ENCODE data around the gene RAB7B. TPM values are rescaled to one million over a fixed set of nuclear protein-coding genes. Genes with fewer than 3 reads are reported as not detected.

The RAB7B gene
- total and polyA plus RNA-seq, 2 experiments from 2014 or later, result 7.1 to 7.6 TPM

DNA sequence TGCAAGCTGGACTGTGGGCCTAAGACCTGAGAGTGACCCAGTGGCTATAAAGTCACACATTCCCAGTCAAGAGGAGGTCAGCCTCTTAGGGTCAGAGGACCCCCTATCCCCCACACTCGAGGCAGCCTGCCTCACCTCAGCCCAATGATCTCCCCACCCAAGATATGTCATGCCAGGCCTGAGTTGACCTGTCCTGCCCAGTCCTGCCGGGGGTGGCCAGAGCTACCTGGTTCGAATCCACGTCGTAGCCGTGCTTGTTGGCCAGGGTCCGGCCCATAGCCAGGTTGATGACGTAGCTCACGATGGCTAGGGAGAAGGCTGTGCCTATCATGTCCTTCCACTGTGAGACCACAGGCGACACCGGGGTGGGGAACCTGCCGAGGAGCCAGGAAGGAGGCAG is 75.5 kb downstream of the RAB7B start:
- Histone ChIP-seq H2AFZ (no peak overlapping the region), H3K4me2 (ENCODE audit: unreplicated experiment) (no peak overlapping the region), H3K4me1 (ENCODE audit: insufficient read depth) (peaks cover 7% of the 10 kb centered on the region), H3K27me3 (replicated peaks; ENCODE audit: insufficient read depth) (no peaks in the 10 kb centered on the region), H3F3A (ENCODE audit: insufficient read depth) (peaks cover 20% of the 10 kb centered on the region), H3K27ac (no peak overlapping the region), H3K9ac (no peak overlapping the region), H3K9me2 (ENCODE audit: insufficient read depth) (no peaks in the 10 kb centered on the region), H3K9me3 (ENCODE audit: low read depth) (no peaks in the 10 kb centered on the region), H3K79me2 (ENCODE audit: insufficient read depth) (no peaks in the 10 kb centered on the region), H4K20me1 (ENCODE audit: insufficient read depth) (no peaks in the 10 kb centered on the region), H3K4me3 (no peak overlapping the region), H3K36me3 (ENCODE audit: low read depth) (no peaks in the 10 kb centered on the region)
- TF ChIP-seq EZH2 (IDR thresholded peaks at IDR 0.05; ENCODE audit: insufficient read depth, poor library complexity, severe bottlenecking) (no peak), EZH2phosphoT487 (IDR thresholded peaks at IDR 0.05; ENCODE audit: insufficient read depth, low read depth) (no peak)
- WGBS, 2 experiments (ENCODE audit: low coverage in 1 of 2, low lambda C conversion rate in 2 of 2, missing lambda C conversion rate in 2 of 2), result 92 to 97% methylated on average over 12 of the region's 12 CpGs
- DNase-seq, result no peak
- in situ Hi-C loops (cut with MboI), result no loop called here

DNA sequence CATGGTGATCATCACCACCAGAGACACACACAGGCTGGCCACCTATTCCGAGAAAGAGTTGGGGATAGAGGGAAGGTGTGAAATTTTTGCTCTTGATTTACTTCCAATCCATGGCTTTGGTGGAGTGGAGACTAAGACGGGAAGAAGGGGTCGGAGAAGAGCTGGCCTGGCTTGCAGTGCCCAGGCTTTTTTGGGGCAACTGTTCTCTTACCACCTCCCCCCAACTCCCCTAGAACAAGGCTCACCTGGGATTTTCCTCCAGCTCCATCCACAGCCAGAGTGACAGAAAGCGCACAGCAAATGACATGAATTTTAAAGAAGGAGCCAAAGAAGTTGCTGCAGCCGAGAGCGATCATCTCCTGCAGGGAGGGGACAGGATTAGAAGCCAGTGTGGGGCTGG is 75.9 kb downstream of the RAB7B start:
- Histone ChIP-seq H3F3A (ENCODE audit: insufficient read depth) (peaks cover 18% of the 10 kb centered on the region), H3K4me3 (no peak overlapping the region), H3K27me3 (replicated peaks; ENCODE audit: insufficient read depth) (no peaks in the 10 kb centered on the region), H3K9me2 (ENCODE audit: insufficient read depth) (no peaks in the 10 kb centered on the region), H3K27ac (no peak overlapping the region), H4K20me1 (ENCODE audit: insufficient read depth) (no peaks in the 10 kb centered on the region), H3K9me3 (ENCODE audit: low read depth) (no peaks in the 10 kb centered on the region), H3K4me1 (ENCODE audit: insufficient read depth) (peaks cover 7% of the 10 kb centered on the region), H3K36me3 (ENCODE audit: low read depth) (no peaks in the 10 kb centered on the region), H2AFZ (no peak overlapping the region), H3K79me2 (ENCODE audit: insufficient read depth) (no peaks in the 10 kb centered on the region), H3K4me2 (ENCODE audit: unreplicated experiment) (no peak overlapping the region), H3K9ac (no peak overlapping the region)
- WGBS, 2 experiments (ENCODE audit: low coverage in 1 of 2, low lambda C conversion rate in 2 of 2, missing lambda C conversion rate in 2 of 2), result 88 to 94% methylated on average over 6 of the region's 6 CpGs
- no peak for TF ChIP-seq EZH2phosphoT487 (IDR thresholded peaks at IDR 0.05; ENCODE audit: insufficient read depth, low read depth)
- in situ Hi-C loops (cut with MboI), result no loop called here
- no peak for DNase-seq

Other genes with a start within 250 kb of the RAB7B start
- 12.1 and 16.8 TPM in 2 replicates for gene RAB29, start 227.9 kb downstream of the RAB7B start, total RNA-seq (2014; rRNA removed; shearing (Covaris generic))
- 18.0 and 18.1 TPM in 2 replicates for gene RAB29, start 227.9 kb downstream of the RAB7B start, polyA plus RNA-seq (2016; fragmentation: Nextera tagmentation; extraction: Ambion mirVana)
- gene SLC41A1, start 190.2 kb downstream of the RAB7B start, total RNA-seq (2014; rRNA removed; shearing (Covaris generic)), result 22.4 and 24.4 TPM in 2 replicates
- gene SLC41A1, start 190.2 kb downstream of the RAB7B start, polyA plus RNA-seq (2016; fragmentation: Nextera tagmentation; extraction: Ambion mirVana), result 21.3 and 22.7 TPM in 2 replicates
- gene PM20D1, start 153.3 kb downstream of the RAB7B start, total RNA-seq (2014; rRNA removed; shearing (Covaris generic)), result 0.22 TPM in 1 of 2 replicates, not detected in the other
- gene PM20D1, start 153.3 kb downstream of the RAB7B start, polyA plus RNA-seq (2016; fragmentation: Nextera tagmentation; extraction: Ambion mirVana), result 0.11 TPM in 1 of 2 replicates, not detected in the other
- not detected in 2 replicates for gene SLC26A9, start 59.9 kb downstream of the RAB7B start, total RNA-seq (2014; rRNA removed; shearing (Covaris generic))
- not detected in 2 replicates for gene SLC26A9, start 59.9 kb downstream of the RAB7B start, polyA plus RNA-seq (2016; fragmentation: Nextera tagmentation; extraction: Ambion mirVana)
- not detected in 2 replicates for gene CTSE, start 20.5 kb upstream of the RAB7B start, total RNA-seq (2014; rRNA removed; shearing (Covaris generic))
- gene CTSE, start 20.5 kb upstream of the RAB7B start, polyA plus RNA-seq (2016; fragmentation: Nextera tagmentation; extraction: Ambion mirVana), result not detected in 2 replicates
- gene RHEX, start 49.8 kb upstream of the RAB7B start, total RNA-seq (2014; rRNA removed; shearing (Covaris generic)), result not detected in 2 replicates
- gene RHEX, start 49.8 kb upstream of the RAB7B start, polyA plus RNA-seq (2016; fragmentation: Nextera tagmentation; extraction: Ambion mirVana), result not detected in 2 replicates
- gene AVPR1B, start 114.0 kb upstream of the RAB7B start, total RNA-seq (2014; rRNA removed; shearing (Covaris generic)), result not detected in 2 replicates
- gene AVPR1B, start 114.0 kb upstream of the RAB7B start, polyA plus RNA-seq (2016; fragmentation: Nextera tagmentation; extraction: Ambion mirVana), result not detected in 2 replicates
- gene FAM72A, start 199.4 kb upstream of the RAB7B start, total RNA-seq (2014; rRNA removed; shearing (Covaris generic)), result 2.5 TPM in 1 of 2 replicates, not detected in the other
- 3.1 and 4.3 TPM in 2 replicates for gene FAM72A, start 199.4 kb upstream of the RAB7B start, polyA plus RNA-seq (2016; fragmentation: Nextera tagmentation; extraction: Ambion mirVana)
- gene SRGAP2, start 200.1 kb upstream of the RAB7B start, total RNA-seq (2014; rRNA removed; shearing (Covaris generic)), result 51.1 and 55.3 TPM in 2 replicates
- 35.8 and 42.3 TPM in 2 replicates for gene SRGAP2, start 200.1 kb upstream of the RAB7B start, polyA plus RNA-seq (2016; fragmentation: Nextera tagmentation; extraction: Ambion mirVana)

All from GM23248 (cell line).